Hematopoietic multipotent progenitor cell (in vitro differentiated cells): ENCODE results near the gene ANGPTL3. TPM values are rescaled to one million over a fixed set of nuclear protein-coding genes. Genes with fewer than 3 reads are reported as not detected.
A peak's percentile ranks its signal among the peaks of the same experiment; 100 is the strongest.

Experiments used
- DNase-seq, 3 donors: peaks; one replicate each; pipeline ENCODE4 v3.0.0-alpha.2; 2011 to 2015; ENCODE audit warnings: low read depth in 2 of 3, low spot score in 2 of 3
- total RNA-seq: library from RNA; depleted of rRNA; stranded (reverse); fragments of >200 nt; gene quantifications from one replicate; pipeline ENCODE4 v1.2.3, GENCODE V29; 2012

ANGPTL3 gene
- total RNA-seq, 1 donor: not detected

DNA sequence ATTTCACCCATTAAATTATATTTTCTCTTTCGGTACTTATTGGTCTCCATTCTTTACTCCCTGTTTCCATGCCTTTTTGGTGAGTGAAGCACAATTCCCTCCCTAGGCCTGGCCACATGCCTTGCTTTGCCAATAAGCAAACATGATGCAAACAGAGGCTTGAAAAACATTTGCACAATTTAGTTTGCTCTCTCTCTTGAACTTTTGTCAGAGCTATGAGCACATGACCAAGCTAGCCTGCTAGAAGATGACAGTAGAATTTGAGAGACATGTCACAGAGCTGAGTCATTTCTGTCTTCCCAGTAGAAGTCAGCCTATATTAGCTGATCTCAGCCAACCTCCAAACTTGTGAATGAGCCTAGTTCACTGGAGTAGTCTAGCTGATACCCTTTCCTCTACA, 24.6 kb downstream of the ANGPTL3 start:
- DNase-seq: peak in 1 of 3 donors; percentile 10

DNA sequence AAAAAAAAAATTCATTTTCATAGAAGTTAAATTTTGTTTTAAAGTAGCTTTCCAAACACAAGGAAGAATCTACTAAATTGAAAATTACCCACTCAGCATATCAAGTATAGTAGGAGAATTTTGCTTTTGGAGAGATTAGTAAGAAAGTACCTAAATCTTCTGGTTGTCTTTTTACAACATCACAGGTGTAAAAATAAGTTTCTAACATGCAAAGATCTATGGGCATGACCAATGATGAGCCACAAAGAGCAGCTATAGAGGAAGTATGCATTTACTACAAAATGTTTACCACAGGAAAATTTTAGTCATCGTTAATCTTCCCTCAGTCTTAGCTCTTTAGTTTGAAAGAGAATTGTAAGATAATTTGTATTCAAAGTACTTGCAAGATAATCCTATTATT, 28.1 kb downstream of the ANGPTL3 start:
- DNase-seq: peak in 1 of 3 donors; percentile 16

DNA sequence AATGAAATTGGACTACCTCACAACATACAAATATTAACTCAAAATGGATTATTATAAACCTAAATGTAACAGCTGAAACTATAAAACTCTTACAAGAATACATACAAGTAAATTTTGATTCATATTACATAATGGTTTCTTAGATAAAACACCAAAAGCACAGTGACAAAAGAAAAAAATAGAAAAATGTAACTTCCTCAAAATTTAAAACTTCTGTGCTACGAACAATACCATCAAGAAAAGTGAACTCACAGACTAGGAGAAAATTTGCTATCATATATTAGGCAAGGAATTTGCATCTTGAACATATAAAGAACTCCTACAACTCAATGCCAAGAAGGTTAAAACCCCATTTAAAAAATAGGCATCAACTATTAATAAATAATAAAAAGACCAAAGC, 31.2 kb downstream of the ANGPTL3 start:
- DNase-seq: peak in 1 of 3 donors; percentile 53

DNA sequence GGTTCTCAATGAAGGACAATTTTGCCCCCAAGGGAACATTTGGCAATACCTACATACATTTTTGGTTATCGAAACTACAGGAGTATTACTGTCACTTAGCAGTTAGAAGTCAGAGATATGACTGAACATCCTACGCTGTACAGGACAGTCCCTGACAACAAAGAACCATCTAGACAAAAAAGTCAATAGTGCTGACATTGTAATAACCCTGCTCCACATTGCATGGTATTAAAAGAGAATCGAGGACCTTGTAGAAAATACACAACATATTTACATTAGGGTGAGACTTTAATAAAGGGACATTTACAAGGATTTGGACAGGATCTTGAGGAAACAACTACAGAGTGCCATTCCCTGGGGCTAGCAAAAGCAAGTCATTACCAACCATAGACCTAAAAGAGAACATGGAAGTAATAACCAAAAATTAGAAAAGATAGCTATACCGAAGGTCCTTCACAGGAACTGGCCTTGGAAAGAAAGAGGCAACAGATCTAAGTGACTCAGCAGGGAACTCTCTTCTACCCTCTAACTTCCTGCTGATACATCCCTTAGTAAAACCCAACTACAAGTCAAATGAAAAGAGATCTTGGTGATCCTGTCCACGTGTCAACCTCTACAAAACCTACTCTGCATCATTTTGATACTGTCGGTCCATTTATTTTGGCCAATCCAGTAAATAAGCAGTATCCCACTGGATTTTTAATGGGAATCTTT, 40.2 kb downstream of the ANGPTL3 start:
- DNase-seq: no peak

DNA sequence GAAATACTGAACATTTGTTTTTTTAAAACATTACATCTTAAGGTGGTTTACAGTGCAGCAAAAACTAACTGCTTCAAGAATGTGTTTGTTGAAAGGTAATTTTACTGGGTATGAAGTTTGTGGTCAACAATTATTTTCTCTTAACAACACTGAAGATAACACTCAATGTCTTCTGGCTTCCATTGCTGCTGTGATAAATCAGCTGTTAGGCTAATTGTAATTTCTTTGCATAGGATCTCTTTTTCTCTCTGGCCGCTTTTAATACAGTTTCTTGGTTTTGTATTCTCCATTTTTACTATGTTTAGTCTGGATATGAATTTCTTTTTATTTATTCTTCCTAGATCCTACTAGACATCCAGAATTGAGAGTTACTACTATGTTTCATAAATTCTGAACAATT, 46.0 kb downstream of the ANGPTL3 start:
- DNase-seq: peak in 1 of 3 donors; percentile 11

DNA sequence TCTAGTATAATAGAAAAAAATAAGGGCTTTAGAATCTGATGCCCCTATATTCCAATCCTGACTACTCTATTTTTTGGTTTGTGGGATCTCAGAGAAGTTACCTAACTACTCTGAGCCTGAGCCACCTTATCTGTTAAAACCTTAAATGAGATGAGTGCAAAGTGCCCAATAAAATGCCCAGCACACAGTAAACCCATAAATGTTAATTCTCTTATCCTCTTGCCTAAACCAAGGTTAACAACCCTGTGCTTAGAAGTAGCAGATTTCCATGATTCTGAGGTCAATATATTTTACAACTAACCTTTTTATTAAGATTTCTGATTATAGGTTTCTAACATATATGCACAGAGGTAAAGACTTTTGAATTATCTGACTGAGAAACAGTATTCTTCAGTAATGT, 55.1 kb downstream of the ANGPTL3 start:
- DNase-seq: no peak

DNA sequence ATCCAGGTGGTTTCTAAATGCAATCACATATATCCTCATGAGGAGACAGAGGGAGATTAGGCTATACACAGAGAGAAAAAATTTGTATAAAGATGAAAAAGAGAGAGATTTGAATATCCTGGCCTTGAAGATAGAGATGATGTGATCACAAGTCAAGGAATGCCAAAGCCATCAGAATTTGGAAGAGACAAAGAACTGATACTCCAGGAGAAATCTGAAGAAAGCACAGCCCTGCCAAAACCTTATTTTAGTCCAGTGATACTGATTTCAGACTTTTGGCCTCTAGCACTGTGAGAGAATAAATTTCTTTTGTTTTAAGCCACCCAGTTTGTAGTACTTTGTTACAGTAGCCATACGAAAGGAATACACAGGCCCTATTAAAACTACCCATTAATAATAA, 57.4 kb downstream of the ANGPTL3 start:
- DNase-seq: no peak

Other genes starting within 250 kb of the ANGPTL3 start
- gene USP1, start 160.5 kb upstream of the ANGPTL3 start, total RNA-seq: 14.3 TPM
- 15.3 TPM for gene DOCK7, start 90.9 kb downstream of the ANGPTL3 start, total RNA-seq
- 7.5 TPM for gene ATG4C, start 186.6 kb downstream of the ANGPTL3 start, total RNA-seq